ENCODE data around the gene C16orf87.
"Not testable (repeated sequence)": the region's sequence is repeated elsewhere in the genome, so short reads cannot be mapped to it uniquely, and the experiment has no call there.

Gene C16orf87

DNA sequence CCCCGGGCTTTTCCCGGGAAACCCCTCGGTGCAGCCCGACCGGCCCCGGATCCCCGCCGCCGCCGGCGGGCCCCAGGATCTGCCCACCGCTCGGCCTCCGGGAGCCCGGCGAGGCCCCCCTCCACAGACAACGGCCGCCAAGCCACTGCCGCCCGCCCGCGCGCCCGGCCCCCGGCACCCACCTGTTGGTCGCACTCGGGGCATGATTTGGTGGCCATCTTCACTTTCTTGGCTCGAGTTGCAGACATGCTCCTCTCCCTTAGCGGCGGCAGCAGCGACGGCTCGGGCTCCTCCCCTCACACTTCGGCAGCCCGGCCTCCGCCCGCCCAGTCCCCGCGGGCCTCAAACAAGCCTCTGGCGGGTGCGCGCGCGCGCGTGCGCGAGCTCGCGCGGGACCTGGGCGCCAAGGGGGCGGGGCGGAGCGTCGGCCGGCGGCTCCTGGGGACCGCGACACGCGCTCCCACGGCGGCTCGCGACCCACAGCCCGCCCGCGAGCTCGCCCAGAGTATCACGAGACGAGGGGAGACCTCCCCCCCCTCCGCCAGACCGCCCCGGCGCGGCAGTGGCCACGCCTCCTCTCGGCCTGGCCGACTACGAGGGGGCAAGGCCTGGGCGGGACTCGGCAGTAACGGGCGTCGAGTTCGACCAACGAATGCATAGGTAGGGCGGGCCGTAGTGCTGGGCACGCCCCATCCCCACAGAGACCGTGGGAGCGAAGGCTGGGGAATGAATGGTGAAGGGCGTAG, at the start of gene C16orf87:
C16orf87 (minus strand) TSS at position 279 of the 746 bp plus-strand sequence; CDS start at position 248, 31 bp downstream.
- POLR2A ChIA-PET: interaction anchor here (0.6 to 0.7 kb wide), 2 partner anchors 9 to 37 kb away, joined by 3 to 5 read pairs; no protein-coding TSS in a partner anchor
- TF ChIP-seq CTCF (IDR thresholded peaks at IDR 0.05; ENCODE audit: insufficient read depth, low read length, missing control alignments): no peak
- CTCF ChIA-PET: interaction anchor here (0.6 to 1.1 kb wide), 2 partner anchors 78 to 90 kb away, joined by 3 read pairs; no protein-coding TSS in a partner anchor
- DNase-seq (ENCODE audit: low read depth, low spot score): peak; percentile 50
- peak within 1 kb of the TSS; percentile 70 for H3K4me3 ChIP-seq (ENCODE audit: low read depth, low read length)

DNA sequence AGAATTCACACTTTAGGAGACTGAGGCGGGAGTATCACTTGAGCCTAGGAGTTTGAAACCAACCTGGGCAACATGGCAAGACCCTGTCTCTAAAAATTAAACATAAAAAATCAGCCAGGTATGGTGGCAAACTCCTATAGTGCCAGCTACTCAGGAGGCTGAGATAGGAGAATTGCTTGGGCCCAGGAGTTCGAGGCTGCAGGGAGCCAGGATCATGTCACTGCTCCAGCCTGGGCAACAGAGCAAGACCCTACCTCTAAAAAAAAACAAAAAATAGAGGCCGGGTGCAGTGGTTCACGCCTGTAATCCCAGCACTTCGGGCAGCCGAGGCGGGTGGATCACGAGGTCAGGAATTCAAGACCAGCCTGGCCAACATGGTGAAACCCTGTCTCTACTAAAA, 44.3 kb upstream of the C16orf87 start:
- ChIA-PET CTCF (interaction anchor here (0.9 to 1.6 kb wide), 5 partner anchors 8 to 34 kb away, joined by 3 to 7 read pairs (median 3); no protein-coding TSS in a partner anchor), POLR2A (no interaction called here)
- TF ChIP-seq CTCF (IDR thresholded peaks at IDR 0.05; ENCODE audit: insufficient read depth, low read length, missing control alignments): no peak

DNA sequence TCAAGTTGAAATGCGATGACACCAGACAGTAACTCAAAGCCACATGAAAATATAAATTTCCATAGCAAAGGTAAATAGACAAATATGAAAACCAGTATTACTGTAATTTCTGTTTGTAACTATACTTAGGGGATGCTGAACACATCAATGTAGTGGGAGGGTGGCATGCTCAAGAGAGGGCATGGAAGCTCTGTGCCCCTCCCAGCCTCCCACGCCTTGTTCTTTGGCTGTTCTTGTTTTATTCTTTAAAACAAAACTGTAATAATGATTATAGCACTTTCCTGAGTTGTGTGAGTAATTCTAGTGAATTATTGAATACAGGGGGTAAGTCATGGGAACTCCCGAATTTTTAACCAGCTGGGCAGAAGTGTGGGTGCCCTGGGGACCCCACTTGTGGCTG, 42.2 kb upstream of the C16orf87 start:
- POLR2A ChIA-PET: no interaction called here
- no peak overlapping the region for H3K4me3 ChIP-seq (ENCODE audit: low read depth, low read length)
- CTCF ChIA-PET: interaction anchor here (0.7 to 1.2 kb wide), 4 partner anchors 9 to 32 kb away, joined by 3 to 4 read pairs (median 3); no protein-coding TSS in a partner anchor
- DNase-seq (ENCODE audit: low read depth, low spot score): no peak
- no peak for TF ChIP-seq CTCF (IDR thresholded peaks at IDR 0.05; ENCODE audit: insufficient read depth, low read length, missing control alignments)

More for the DNA sequence above, 44.3 kb upstream of the C16orf87 start:
- no peak overlapping the region for H3K4me3 ChIP-seq (ENCODE audit: low read depth, low read length)
- DNase-seq (ENCODE audit: low read depth, low spot score): no peak

- DNase-seq (ENCODE audit: low read depth, low spot score): no peak
- ChIA-PET CTCF (no interaction called here), POLR2A (no interaction called here)
- no peak for TF ChIP-seq CTCF (IDR thresholded peaks at IDR 0.05; ENCODE audit: insufficient read depth, low read length, missing control alignments)
- H3K4me3 ChIP-seq (ENCODE audit: low read depth, low read length): no peak overlapping the region
Observed at GRCh38 chr16:46871597-46871996, 40.6 kb upstream of the C16orf87 start.

DNA sequence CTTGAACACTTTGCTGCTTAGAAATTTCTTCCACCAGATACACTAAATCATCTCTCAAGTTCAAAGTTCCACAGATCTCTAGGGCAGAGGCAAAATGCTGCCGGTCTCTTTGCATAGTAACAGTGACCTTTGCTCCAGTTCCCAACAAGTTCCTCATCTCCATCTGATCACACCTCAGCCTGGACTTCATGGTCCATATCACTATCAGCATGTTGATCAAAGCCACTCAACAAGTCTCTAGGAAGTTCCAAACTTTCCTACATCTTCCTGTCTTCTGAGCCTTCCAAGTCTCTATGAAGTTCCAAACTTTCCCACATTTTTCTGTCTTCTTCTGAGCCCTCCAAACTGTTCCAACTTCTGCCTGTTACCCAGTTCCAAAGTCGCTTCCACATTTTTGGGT, 37.9 kb upstream of the C16orf87 start:
- DNase-seq (ENCODE audit: low read depth, low spot score); H3K4me3 ChIP-seq (ENCODE audit: low read depth, low read length); POLR2A ChIA-PET: not testable (repeated sequence)
- CTCF ChIA-PET: interaction anchor here (1.1 to 1.6 kb wide), 2 partner anchors 15 to 40 kb away, joined by 3 read pairs; no protein-coding TSS in a partner anchor

- POLR2A ChIA-PET; DNase-seq (ENCODE audit: low read depth, low spot score): not testable (repeated sequence)
- CTCF ChIA-PET: interaction anchor here (0.7 to 7.5 kb wide), 5 partner anchors 8 to 170 kb away, joined by 3 to 58 read pairs (median 3); no protein-coding TSS in a partner anchor
Observed at GRCh38 chr16:46867486-46867885, 36.5 kb upstream of the C16orf87 start.

DNA sequence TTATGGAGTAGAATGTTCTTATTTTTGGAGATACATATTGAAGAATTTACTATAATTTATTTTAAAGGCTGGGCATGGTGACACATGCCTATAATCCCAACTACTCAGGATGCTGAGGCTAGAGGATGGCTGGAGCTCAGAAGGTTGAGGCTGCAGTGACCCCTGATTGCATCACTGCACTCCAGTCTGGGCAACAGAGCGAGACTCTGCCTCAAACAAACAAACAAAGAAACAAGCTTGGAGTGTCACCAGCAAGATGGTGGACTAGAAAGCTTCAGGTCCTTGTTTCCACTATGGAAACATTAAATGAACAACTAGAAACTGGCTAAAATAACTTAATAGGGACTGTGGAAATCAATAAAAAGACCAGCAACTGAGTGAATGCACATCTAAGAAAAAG, 35.3 kb upstream of the C16orf87 start:
- POLR2A ChIA-PET: no interaction called here
- DNase-seq (ENCODE audit: low read depth, low spot score): no peak
- no peak for TF ChIP-seq CTCF (IDR thresholded peaks at IDR 0.05; ENCODE audit: insufficient read depth, low read length, missing control alignments)
- no peak overlapping the region for H3K4me3 ChIP-seq (ENCODE audit: low read depth, low read length)
- CTCF ChIA-PET: interaction anchor here (1.0 to 7.5 kb wide), 2 partner anchors 13 to 36 kb away, joined by 3 to 58 read pairs; no protein-coding TSS in a partner anchor

More at GRCh38 chr16:46867486-46867885, 36.5 kb upstream of the C16orf87 start:
- H3K4me3 ChIP-seq (ENCODE audit: low read depth, low read length): not testable (repeated sequence)

Data from AG04449 (cell line).